ENCODE measurements around the gene MEN1. TPM values are rescaled to one million over a fixed set of nuclear protein-coding genes. Genes with fewer than 3 reads are reported as not detected.

MEN1 gene
- total and polyA plus RNA-seq, 7 donors, result 6.8 to 26.1 (median 9.4) TPM

DNA sequence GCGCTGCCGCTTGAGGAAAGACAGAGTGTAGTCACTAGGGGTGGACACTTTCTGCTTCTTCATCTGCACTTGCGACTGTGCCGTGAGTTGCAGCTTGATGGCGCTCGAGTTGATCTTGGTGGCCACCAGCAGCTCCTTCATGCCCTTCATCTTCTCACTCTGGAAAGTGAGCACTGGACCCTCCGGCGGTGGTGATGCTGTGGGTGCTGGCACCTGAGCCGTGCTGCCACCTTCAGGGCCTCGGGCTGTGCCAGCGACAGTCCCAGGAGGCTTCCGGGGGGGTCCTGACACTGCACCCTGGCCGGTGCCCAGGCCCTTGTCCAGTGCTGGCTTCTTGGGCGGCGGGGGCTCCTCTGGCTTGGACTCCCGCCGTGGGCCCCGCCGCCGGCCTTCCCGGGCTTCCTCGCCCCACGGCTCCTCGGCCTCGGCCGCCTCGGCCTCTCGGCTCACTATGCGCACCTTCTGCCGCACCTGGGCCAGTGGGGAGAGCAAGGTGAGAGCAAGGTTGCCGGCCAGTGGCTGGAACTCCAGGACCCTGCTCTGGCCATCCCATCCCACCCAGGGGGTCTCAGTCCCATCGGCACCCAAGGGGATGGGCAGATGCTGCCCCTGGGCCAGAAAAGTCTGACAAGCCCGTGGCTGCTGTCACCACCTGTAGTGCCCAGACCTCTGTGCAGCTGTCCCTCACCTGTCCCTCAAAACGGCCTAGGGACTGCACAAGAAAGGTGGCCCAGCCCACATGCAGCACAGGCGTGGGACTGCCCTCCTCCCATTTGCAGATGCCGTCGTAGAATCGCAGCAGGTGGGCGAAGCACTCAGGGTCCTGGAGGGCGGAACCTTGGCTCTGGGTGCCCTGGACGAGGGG is 5.8 kb downstream of the MEN1 start:
- H3K4me3 ChIP-seq, result no peak overlapping the region
- no peaks in the 10 kb centered on the region for H3K9me3 ChIP-seq
- H3K27ac ChIP-seq, result peak overlapping the region; percentile 91 to 94 (median 93)
- intact Hi-C loops (cut with DNase I), result no loop called here
- no peaks in the 10 kb centered on the region for H3K27me3 ChIP-seq
- 92 to 94% methylated on average over 41 of the region's 41 CpGs for WGBS, 2 donors
- H3K4me1 ChIP-seq, result peaks cover 0 to 40% (median 30%) of the 10 kb centered on the region in 4 donors
- H3K36me3 ChIP-seq, result peaks cover 0 to 35% (median 20%) of the 10 kb centered on the region in 4 donors
- TF ChIP-seq POLR2AphosphoS5 (IDR thresholded peaks at IDR 0.05) (no peak), CTCF (IDR thresholded peaks at IDR 0.05) (no peak), POLR2A (IDR thresholded peaks at IDR 0.05) (no peak), EP300 (IDR thresholded peaks at IDR 0.05) (no peak)
- DNase-seq, result peak; percentile 68

- H3K36me3 ChIP-seq, result peaks cover 0 to 37% (median 21%) of the 10 kb centered on the region in 4 donors
- peak overlapping the region; percentile 91 to 94 (median 93) for H3K27ac ChIP-seq
- H3K4me3 ChIP-seq, result peak overlapping the region; percentile 55 to 80 (median 65)
- no peaks in the 10 kb centered on the region for H3K9me3 ChIP-seq
- H3K27me3 ChIP-seq, result no peaks in the 10 kb centered on the region
- no peak for DNase-seq
- TF ChIP-seq EP300 (IDR thresholded peaks at IDR 0.05), result no peak
- no peak for TF ChIP-seq CTCF (IDR thresholded peaks at IDR 0.05)
- no peak for TF ChIP-seq POLR2A (IDR thresholded peaks at IDR 0.05)
- TF ChIP-seq POLR2AphosphoS5 (IDR thresholded peaks at IDR 0.05), result no peak
- 38 to 48% methylated on average over 15 of the region's 15 CpGs for WGBS, 2 donors
- H3K4me1 ChIP-seq, result peaks cover 0 to 33% (median 24%) of the 10 kb centered on the region in 4 donors
- intact Hi-C loops (cut with DNase I), result no loop called here
These were observed 6.5 kb downstream of the MEN1 start for GRCh38 chr11:64803846-64804345.

- peak within 1 kb of the TSS; percentile 91 to 94 (median 93) for H3K27ac ChIP-seq
- H3K36me3 ChIP-seq, result peaks cover 0 to 40% (median 21%) of the 10 kb centered on the region in 4 donors
- H3K9me3 ChIP-seq, result no peaks in the 10 kb centered on the region
- peaks cover 0 to 28% (median 22%) of the 10 kb centered on the region in 4 donors for H3K4me1 ChIP-seq
- peak in 1 of 2 donors; percentile 3 for TF ChIP-seq POLR2A (IDR thresholded peaks at IDR 0.05)
- TF ChIP-seq POLR2AphosphoS5 (IDR thresholded peaks at IDR 0.05), result peak in 3 of 4 donors; percentile 4 to 52 (median 49)
- no peak for TF ChIP-seq EP300 (IDR thresholded peaks at IDR 0.05)
- TF ChIP-seq CTCF (IDR thresholded peaks at IDR 0.05), result peak in 1 of 4 experiments; percentile 8
- peak within 1 kb of the TSS; percentile 58 to 80 (median 67) for H3K4me3 ChIP-seq
- whole genome bisulfite sequencing, 2 donors, result 1% methylated on average over 58 of the region's 58 CpGs
- intact Hi-C loops (cut with DNase I), result no loop called here
- H3K27me3 ChIP-seq, result no peaks in the 10 kb centered on the region
- peak; percentile 97 for DNase-seq
These were observed 7.0 kb downstream of the MEN1 start, which contains the start of gene MAP4K2 for GRCh38 chr11:64803158-64803845. Gene MAP4K2, minus strand, starts transcription at chr11:64803214. Its CDS starts 65 bp downstream, at chr11:64803149.

- intact Hi-C loops (cut with DNase I), result no loop called here
- 8 to 11% methylated on average over 54 of the region's 54 CpGs for WGBS, 2 donors
- Histone ChIP-seq H3K4me1 (peaks cover 0 to 27% (median 22%) of the 10 kb centered on the region in 4 donors), H3K36me3 (peaks cover 0 to 37% (median 17%) of the 10 kb centered on the region in 4 donors), H3K9me3 (no peaks in the 10 kb centered on the region), H3K4me3 (peak overlapping the region; percentile 58 to 80 (median 67)), H3K27ac (peak overlapping the region; percentile 91 to 94 (median 93)), H3K27me3 (no peaks in the 10 kb centered on the region)
- TF ChIP-seq CTCF (IDR thresholded peaks at IDR 0.05) (no peak), POLR2AphosphoS5 (IDR thresholded peaks at IDR 0.05) (peak in 1 of 4 donors; percentile 22)
- DNase-seq, result peak; percentile 69
These were observed 7.8 kb downstream of the MEN1 start for GRCh38 chr11:64802370-64803157.
